GM18507 (cell line): ENCODE measurements around the gene IRAG1.

Experiments
- DNase-seq: peaks from one replicate; pipeline ENCODE4 v3.0.0; 2011; ENCODE audit warnings: low read depth; ENCODE audit not compliant: insufficient read length; ENCODE audit errors: extremely low spot score
- FAIRE-seq: peaks from 2 replicates; lab custom pipeline; 2011; peaks lifted over from hg19 to GRCh38; lab: Jason Lieb, UNC

The IRAG1 gene

DNA sequence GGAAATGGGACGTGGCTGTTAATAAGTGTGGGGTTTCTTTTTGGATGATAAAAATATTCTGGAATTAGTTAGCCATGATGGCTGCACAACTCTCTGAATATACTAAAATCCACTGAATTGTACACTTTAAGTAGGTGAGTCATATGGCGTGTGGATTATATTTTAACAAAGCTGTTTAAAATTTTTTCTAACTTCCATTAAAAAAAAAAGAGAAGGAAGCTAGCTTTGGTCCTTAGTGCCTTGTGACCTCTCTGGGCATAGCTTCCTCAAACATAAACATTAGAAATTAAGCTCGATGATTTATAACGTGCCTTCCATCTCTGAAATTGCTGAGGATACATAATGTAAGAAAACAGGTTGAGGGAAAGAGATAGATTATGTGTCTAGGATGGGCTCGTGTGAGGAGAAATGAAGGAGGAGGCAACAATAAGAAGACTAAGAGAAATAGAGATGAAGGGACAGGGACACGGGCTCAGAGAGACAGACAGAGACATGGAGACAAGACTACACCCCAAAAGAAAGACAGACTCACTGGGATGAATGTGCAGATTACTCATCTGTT is 20.0 kb downstream of the IRAG1 start:
- FAIRE-seq = no peak
- DNase-seq = no peak

DNA sequence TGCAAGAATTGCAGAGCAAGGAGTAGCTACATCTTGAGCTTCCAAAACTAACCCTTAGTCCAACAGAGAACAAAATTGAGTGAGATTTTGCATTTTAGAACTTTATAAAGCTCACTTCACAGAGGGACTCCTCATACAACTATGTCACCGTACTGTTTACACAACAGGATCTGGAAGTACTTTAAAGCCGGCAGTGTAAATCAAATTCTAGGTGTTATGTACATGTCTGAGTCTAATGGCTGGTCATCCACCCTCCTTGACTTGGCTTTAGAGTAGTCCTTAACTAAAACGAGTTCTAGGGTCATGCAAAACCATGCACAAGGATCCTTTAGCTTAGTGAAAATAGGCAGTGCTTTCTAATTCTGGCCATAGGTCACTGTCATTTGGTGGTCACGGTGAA is 23.5 kb downstream of the IRAG1 start:
- no peak for DNase-seq
- no peak for FAIRE-seq

DNA sequence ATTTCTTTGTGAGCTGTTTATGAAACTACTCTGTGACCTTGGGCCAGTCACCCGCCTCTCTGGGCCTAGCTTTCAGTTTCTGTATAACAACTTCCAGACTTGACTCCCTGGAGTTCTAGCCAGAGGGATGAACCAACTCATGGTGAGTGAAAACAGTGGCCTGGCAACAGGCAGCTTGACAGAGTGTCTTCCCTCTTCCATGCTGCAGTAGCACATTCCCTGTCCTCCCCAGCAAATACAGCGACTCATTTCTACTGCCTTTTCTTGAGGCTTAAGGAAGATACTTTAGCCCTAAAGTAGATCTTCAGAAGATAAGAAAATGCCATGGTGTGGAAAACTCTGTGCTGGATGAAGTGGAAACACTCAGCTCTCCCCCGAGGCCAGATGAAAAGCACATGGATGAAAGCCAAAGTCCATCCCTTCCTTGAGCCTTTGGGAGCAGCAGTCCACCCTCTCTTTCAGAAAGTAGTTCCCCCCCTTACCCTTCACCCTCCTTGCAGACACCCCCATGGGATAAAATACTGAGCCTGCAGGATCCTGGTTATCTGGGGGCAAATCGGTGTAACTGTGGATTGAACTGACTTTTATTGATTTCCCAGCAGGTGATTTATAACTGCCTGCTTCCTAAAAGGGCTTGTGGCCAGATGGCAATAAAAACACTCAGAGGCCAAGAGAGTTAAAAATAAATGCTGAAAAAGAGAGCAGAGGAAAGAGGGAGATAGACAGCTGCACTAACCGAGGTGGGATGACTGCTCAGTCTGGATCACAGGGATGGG is 24.1 kb downstream of the IRAG1 start:
- FAIRE-seq = no peak
- DNase-seq = no peak

DNA sequence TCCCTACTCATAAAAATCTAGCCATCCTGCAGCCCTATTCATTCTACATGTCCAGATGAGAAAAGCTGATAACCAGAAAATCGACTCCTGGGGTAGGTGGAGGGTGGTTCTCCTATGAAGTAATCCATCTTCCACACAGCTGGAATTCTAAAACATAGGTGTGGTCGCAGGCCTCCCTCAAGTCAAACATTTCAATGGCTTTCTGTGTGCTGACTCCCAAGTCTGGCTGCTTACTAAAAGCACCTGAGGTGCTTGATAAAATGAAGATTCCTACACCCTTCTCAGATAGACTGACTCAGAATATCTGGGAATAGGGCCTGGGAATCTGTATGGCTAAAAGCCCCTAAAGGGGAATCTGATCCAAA is 26.1 kb downstream of the IRAG1 start:
- FAIRE-seq = no peak
- DNase-seq = no peak

DNA sequence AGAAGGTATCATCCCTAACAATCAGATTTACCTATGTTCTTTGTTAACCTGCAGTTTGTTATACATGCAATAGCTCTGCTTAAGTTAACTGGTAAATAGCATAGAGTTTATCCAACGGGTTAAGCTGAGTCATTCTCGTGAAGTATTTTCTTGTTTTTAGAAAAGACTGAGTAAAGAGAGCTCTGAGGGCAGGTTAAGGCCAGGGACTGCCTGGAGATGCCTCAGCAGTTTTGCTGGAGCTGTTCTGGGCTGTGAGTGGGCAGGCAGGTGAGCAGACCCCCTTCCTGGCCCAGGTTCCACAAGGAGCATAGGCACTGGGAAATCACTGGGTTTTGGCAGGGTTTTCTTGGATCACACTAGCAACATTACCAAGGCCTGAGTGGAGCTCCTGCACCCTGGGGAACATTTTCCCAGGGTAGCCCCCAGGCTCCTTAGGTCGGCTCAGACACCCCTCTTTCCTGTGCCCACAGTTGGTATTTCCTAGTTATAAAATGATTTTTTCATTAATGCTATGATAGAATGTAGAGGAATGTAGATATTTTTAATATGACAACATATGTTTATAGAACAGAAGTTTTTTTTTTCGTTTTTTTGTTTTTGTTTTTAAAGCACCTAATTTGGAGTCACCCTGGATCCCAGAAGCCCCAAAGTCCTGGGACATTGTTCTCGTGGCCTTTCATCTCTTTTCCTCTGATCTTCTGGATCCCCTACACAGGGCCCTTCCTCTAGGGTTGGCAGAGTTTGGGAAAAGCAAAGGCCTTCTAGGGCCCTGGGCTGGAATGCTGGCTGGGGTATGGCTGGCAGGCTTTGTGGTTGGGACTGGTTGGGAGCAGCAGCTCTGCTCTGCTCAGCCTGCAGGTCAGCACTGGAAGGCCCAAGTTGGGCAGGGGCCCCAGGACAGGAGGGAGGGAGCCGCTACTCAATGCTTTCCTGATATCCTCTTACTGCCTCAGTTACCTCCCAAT is 26.7 kb downstream of the IRAG1 start:
- FAIRE-seq = no peak

DNA sequence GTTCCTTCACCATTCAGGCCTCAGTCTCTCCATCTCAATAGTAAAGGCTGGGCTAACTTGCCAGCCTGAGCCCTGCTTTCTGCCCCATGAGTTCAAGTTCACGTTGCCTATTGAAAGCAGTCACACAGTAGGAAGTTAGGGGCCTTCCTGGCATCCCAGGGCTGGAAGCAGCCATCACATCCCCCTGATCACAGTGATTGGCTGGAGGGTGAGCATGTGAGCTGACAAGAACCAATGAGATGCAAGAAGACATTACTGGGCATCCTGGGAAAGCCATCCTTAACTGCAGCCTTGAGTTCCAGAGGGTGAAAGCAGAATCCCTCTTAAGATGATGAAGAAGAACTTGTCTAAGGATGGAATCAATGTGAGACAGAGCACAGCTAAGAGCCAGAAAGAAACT is 29.1 kb downstream of the IRAG1 start:
- FAIRE-seq (no peak), DNase-seq (no peak)

More for the DNA sequence above, 26.7 kb downstream of the IRAG1 start:
- DNase-seq = no peak

DNA sequence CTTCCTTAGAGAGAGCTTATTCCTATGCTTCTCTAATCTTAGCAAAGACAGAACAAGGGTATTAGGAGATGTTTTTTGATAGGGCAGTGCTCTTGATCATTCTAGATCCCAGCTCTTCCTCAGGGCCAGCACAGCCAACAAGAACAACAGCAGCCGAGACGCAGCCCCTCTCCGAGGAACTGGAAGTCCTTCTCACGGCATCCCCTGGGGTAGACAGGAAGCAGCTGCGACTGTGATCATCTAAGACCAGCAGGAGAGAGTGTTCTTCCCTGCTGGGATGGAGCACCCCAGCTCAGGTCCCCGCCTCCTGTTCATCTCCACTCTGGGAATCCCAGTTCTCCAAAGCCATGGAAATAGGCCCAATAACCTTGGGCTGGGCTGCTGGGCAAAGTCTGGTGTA is 29.6 kb downstream of the IRAG1 start:
- no peak for FAIRE-seq
- DNase-seq = no peak

DNA sequence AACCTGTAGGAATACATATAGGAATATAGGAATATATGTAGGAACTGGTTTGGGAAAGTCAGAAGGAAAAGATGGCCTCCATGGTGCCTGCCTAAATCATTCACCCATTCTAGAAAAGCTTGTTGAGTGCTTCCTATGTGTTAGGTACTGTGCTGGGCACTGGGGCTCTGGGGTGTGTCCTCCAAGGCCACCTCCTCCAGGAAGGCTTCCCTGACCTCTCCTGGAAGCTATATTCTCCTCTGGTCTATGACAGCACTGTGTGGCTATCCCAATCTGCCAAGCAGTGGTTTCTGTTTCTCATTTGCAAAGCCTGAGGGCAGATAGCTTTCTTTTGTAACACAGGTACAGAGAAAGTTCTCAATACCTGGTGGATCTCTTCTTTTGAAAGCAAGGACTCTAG is 30.2 kb downstream of the IRAG1 start:
- FAIRE-seq = no peak
- no peak for DNase-seq

DNA sequence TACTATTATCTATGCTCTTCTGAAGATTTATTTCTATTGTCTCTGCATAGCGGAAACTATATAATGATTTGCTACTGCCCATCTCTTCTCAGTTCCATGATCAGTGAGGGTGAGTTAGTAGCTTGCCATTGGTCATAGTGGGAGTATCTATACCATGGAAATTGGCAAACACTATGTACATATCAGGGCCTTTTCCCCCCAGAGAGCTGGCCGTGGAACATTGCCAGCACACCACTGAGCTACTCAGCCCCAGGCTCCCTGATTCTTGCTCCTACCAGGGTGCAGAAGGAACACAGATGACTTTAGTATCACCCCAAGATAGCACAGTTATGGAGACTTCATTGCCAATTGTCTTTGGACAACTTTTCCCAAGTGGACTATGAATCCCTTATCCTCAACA is 33.2 kb downstream of the IRAG1 start:
- DNase-seq (no peak), FAIRE-seq (no peak)

DNA sequence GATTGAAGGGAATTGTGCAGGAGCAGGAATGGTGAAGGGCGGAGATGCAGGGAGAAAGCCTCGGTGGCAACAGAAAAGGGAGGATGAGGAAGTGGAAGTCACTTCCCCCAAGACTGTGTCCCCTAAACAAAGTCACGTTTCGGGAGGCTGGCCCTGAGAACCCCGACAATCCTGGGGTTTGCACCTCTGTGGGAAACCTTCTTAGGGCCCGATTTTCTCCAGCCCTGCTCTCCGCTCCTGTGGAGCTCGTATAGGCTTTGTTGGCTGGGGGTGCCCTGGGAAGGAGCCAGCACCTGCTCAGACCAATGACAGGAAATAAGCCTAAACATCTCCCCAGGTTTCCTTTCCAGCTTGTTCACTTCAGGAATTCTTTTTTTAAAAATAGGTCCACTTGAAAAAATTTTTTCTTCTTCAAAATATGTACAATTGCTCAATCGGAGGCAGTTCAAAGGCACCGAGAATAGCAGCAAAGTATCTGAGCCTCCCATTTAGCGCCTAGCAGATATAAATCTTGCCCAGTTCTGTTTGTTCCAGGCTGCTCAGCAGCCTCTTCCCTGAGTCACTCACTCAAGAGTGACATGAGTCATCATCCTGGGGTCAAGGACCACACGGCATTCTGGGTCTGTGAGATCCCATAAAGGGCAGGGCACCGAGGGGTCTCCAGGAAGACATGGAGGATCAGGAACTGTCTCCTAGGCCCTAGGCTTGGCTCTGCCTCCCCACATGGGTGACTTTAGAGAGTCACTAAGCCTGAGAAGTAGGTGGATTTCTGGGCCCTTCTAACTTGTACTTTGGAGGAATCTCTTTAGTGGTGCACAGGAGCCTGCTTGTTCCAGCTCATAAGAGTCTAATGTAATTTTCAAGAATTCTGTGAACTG is 34.0 kb downstream of the IRAG1 start:
- DNase-seq = no peak

DNA sequence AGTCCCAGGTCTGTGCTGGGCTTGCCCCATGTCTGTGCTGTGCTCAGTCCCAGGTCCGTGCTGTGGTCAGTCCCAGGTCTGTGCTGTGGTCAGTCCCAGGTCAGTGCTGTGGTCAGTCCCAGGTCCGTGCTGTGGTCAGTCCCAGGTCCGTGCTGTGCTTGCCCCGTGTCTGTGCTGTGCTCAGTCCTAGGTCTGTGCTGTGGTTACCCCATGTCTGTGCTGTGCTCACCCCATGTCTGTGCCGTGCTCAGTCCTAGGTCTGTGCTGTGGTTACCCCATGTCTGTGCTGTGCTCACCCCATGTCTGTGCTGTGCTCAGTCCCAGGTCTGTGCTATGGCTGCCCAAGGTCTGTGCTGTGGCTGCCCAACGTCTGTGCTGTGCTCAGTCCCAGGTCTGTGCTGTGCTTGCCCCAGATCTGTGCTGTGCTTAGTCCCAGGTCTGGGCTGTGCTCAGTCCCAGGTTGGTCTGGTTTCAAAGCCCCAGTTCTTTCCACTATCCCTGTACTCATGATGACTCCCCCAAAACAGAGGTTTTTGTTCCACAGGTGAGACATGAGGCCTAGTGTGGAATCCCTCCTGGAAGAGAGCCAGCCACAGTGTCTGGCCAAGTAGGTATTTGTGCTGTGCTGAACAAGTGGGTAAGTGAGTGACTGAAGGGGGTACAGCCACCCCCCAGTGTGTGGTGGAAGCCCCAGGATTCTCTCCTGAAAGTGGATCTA is 34.8 kb downstream of the IRAG1 start:
- no peak for DNase-seq
- no peak for FAIRE-seq

More for the DNA sequence above, 34.0 kb downstream of the IRAG1 start:
- FAIRE-seq = no peak

DNA sequence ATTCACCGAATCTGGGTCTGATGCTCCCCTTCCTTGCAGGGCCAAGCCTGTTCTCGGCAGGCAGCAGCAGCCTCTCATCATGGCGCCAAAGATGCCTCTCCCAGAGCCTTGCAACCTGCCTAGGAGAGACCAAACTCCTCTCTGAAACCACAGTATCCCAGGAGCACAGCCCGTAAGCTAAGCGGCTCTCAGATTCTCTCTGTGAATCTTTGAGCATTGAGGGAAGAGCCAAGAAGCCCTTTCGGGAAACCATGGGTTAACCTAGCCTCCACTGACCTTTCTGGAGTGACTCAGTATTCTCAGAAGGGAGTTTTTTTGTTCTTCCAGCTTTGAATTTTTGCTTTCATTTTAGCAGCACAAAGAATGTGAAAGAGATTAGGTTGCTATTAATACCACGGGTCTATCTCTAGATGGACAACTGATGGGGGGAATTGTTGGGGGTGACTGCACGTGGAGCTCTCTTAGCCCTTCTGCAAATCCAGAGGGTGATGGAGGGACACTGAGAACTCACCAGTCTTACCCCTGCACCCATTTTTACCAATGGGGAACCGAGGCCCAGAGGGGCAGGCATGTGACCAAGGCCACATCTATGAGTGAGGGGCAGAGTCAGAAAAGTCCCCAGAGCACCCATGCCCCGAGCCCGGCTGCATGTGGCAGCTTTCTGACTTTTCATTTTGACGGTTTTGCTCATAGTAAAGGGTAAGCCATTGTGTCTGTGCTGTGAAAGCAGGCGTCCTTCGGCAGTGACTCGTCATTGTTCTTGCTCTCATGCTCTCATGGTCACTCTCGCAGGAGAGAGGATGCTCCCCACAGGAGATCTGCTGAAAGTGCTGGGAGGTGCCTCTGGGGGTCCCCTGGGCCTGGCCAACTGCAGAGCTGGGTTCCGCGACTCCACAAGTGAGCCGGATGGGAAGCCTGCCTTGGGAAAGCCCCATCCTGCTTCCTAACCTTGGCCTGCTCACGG is 36.0 kb downstream of the IRAG1 start:
- no peak for DNase-seq
- FAIRE-seq = peak; percentile 62

DNA sequence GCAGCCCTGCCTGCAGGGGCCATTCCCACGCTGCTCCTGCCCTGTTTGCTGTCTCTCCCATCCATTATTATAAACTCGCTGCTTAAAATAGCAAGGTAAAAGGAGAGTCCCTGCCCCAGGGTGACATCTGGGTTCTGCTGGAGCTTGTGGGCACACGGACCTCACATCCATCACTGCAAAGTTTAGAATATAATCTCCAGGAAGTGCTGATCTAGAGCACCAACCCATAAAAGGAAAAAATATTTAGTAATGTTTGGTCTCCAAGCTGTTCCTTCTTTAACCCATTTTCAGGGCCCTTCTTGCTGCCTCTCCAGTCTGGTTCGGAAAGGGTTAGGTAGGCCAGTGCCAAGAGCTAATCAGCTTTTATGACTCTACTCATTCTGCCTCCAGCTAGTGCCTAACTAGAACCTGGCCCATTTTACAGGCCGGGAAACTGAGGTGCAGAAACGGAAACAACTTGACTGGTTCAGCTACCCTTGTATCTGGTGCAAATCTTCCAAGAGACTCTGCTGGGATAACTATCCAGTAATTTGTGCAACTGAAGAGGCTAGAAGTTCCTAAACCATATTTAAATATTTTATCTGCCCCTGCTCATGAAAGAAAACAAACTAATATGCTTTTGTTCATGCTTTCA is 37.5 kb downstream of the IRAG1 start:
- FAIRE-seq (no peak), DNase-seq (no peak)

DNA sequence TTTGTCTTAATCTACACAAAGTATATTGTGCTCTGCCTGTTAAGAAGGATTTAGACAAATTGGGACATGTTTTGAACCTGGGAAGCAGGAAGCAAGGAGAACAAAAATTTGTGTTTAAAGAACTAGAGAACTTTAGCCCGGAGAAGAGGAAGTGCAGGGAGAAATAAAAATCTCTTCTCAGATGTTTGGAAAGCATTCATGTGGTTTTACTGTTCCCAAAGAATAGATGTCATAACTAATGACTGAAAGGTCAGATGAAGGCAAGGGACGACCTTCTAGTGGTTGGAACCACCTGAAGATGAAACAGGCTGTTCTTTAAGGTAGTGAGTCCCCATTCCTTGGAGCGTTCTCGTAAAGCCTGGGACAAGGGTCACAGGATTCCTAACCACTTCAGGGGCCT is 38.3 kb downstream of the IRAG1 start:
- FAIRE-seq (no peak), DNase-seq (no peak)

DNA sequence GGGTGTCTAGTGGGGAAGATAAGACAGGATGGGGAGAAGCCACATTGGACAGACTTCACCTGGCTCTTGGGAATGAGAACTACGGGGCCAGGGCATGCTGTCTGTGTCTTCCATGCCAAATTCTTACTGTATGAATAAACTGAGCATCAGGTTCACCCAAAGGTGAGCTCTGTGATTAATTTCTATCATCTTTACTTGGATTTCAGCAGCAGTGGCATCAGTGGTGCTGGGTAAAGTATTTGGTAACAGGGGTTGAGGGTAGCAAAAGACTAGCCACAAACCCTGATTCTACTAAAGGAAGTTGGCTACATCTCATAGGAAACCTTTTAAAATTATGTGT is 38.8 kb downstream of the IRAG1 start:
- FAIRE-seq = no peak

DNA sequence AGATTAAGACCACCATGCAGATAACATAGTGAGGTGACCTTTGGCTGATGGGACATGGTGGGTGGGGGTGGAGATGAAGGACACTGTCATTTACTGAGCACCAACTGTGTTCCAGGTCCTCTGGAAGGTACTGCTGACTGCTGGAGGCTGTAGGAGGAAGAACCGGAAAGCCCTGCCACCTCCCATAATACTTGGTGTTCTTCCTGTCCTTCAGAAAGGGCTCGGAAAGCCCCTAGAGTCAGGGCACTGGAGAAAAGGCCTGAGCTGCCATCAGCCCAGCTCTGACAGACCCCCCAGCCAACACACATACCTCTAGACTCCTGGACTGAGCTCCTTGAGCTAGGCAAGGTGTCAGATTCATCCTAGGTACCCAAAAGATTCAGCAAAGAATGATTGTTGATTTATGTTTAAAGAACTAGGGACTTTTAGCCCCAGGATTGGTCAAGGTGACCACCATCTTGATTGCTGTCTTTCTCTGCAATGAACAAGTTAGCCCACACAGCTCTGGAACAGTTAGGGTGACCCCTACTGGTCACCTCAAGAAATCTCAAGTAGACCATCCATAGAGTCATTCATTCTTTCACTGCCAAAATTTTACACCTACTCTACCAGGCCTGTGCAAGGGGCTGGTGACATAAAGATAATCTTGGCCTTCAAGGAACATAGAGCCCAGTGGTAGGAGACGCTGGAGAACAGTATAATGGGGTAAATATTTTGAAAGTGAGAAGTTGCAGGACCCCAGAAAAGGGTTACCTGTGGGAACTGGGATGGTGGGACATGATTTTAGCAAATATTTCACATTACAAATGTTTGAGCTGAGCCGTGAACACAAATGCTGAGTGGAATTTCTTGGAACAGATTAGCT is 39.4 kb downstream of the IRAG1 start:
- FAIRE-seq = peak; percentile 73

More for the DNA sequence above, 38.8 kb downstream of the IRAG1 start:
- DNase-seq = no peak

DNA sequence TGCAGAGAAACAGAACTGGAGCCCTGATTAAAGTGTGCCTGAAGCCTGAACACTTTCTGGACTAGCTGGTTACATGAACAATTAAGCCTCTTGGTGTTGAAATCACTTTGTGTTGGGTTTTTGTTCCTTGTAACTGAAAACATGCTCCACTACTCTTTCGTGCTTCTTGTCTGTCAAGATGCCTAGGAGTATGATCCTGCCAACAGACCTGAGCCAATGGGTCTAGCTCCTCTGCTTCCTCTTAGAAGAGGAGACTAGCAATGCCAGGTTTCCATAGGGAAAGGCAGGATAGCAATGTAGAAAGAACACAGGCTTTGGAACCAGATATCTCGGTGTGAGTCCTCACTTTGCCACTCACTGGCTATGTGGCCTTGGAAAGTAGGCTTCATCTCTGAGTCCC is 40.3 kb downstream of the IRAG1 start:
- FAIRE-seq = no peak

More for the DNA sequence above, 39.4 kb downstream of the IRAG1 start:
- no peak for DNase-seq

More for the DNA sequence above, 40.3 kb downstream of the IRAG1 start:
- DNase-seq = no peak
